ENCODE measurements around the gene SLC27A4. TPM values are rescaled to one million over a fixed set of nuclear protein-coding genes. Genes with fewer than 3 reads are reported as not detected.

SLC27A4 gene
- total RNA-seq, 4 donors from 2014 or later: 10.9 to 30.4 (median 26.1) TPM

GRCh38 chr9:128361986-128362646 lies 21.8 kb downstream of the SLC27A4 start:
- intact Hi-C loops (cut with DNase I; ENCODE audit: low total_unique reads): loop anchor here (1.0 to 2.0 kb wide), 3 partner anchors 9 to 59 kb away; partner anchors contain the start of genes CERCAM and URM1
- peaks cover 15 to 19% of the 10 kb centered on the region in 2 donors for H3K4me1 ChIP-seq
- peak overlapping the region; percentile 19 to 57 (median 46) for H3K27ac ChIP-seq
- peak; percentile 79 to 87 (median 85) for TF ChIP-seq CTCF (IDR thresholded peaks at IDR 0.05 in 4 of 5, conservative IDR thresholded peaks at IDR 0.05 in 1 of 5)
- no peak for TF ChIP-seq POLR2A (IDR thresholded peaks at IDR 0.05)
- H3K4me3 ChIP-seq: peak overlapping the region; percentile 42 to 53 (median 47)
- DNase-seq (peak; percentile 72 to 80), ATAC-seq (peak; percentile 96 to 98)
- H3K36me3 ChIP-seq: no peaks in the 10 kb centered on the region
- no peaks in the 10 kb centered on the region for H3K27me3 ChIP-seq
- in situ Hi-C loops (cut with MboI; ENCODE audit: low sequenced_read_pairs in 4 of 4): loop anchor here in 2 of 4 donors (5.0 to 10.0 kb wide), 2 partner anchors 50 to 53 kb away; no protein-coding TSS in a partner anchor
- H3K9me3 ChIP-seq: no peaks in the 10 kb centered on the region

GRCh38 chr9:128362774-128363173 lies 22.4 kb downstream of the SLC27A4 start:
- peaks cover 15 to 19% of the 10 kb centered on the region in 2 donors for H3K4me1 ChIP-seq
- no peak overlapping the region for H3K27ac ChIP-seq
- H3K9me3 ChIP-seq: no peaks in the 10 kb centered on the region
- no peak for DNase-seq
- no peak for ATAC-seq
- in situ Hi-C loops (cut with MboI; ENCODE audit: low sequenced_read_pairs in 4 of 4) (loop anchor here in 2 of 4 donors (5.0 to 10.0 kb wide), 2 partner anchors 50 to 52 kb away; no protein-coding TSS in a partner anchor), intact Hi-C loops (cut with DNase I; ENCODE audit: low total_unique reads) (loop anchor here (1.0 to 2.0 kb wide), 3 partner anchors 9 to 58 kb away; partner anchors contain the start of genes CERCAM and URM1)
- H3K4me3 ChIP-seq: no peak overlapping the region
- TF ChIP-seq POLR2A (IDR thresholded peaks at IDR 0.05) (no peak), CTCF (IDR thresholded peaks at IDR 0.05 in 4 of 5, conservative IDR thresholded peaks at IDR 0.05 in 1 of 5) (no peak)
- H3K27me3 ChIP-seq: no peaks in the 10 kb centered on the region
- no peaks in the 10 kb centered on the region for H3K36me3 ChIP-seq

- TF ChIP-seq CTCF (IDR thresholded peaks at IDR 0.05 in 4 of 5, conservative IDR thresholded peaks at IDR 0.05 in 1 of 5) (no peak), POLR2A (IDR thresholded peaks at IDR 0.05) (no peak)
- no peak for ATAC-seq
- Histone ChIP-seq H3K9me3 (no peaks in the 10 kb centered on the region), H3K4me1 (peaks cover 20 to 25% of the 10 kb centered on the region in 2 donors), H3K36me3 (no peaks in the 10 kb centered on the region), H3K27ac (peak overlapping the region in 1 of 4 donors; percentile 55), H3K4me3 (peak overlapping the region in 1 of 4 donors; percentile 44), H3K27me3 (no peaks in the 10 kb centered on the region)
- intact Hi-C loops (cut with DNase I; ENCODE audit: low total_unique reads) (no loop called here), in situ Hi-C loops (cut with MboI; ENCODE audit: low sequenced_read_pairs in 4 of 4) (loop anchor here in 1 of 4 donors (10.0 kb wide), 1 partner anchor 49 kb away; no protein-coding TSS in a partner anchor)
- no peak for DNase-seq
These were observed 25.2 kb downstream of the SLC27A4 start for GRCh38 chr9:128365525-128365924.

GRCh38 chr9:128369024-128369706 lies 28.8 kb downstream of the SLC27A4 start:
- in situ Hi-C loops (cut with MboI; ENCODE audit: low sequenced_read_pairs in 4 of 4): loop anchor here in 1 of 4 donors (10.0 kb wide), 1 partner anchor 46 kb away; no protein-coding TSS in a partner anchor
- Histone ChIP-seq H3K4me1 (peaks cover 23 to 25% of the 10 kb centered on the region in 2 donors), H3K27ac (no peak overlapping the region), H3K27me3 (no peaks in the 10 kb centered on the region), H3K4me3 (no peak overlapping the region), H3K36me3 (no peaks in the 10 kb centered on the region), H3K9me3 (no peaks in the 10 kb centered on the region)
- no peak for ATAC-seq
- intact Hi-C loops (cut with DNase I; ENCODE audit: low total_unique reads): no loop called here
- DNase-seq: no peak
- no peak for TF ChIP-seq CTCF (IDR thresholded peaks at IDR 0.05 in 4 of 5, conservative IDR thresholded peaks at IDR 0.05 in 1 of 5)
- TF ChIP-seq POLR2A (IDR thresholded peaks at IDR 0.05): no peak

Measured in gastrocnemius medialis (tissue), 4 donors.